ENCODE data around the gene ARHGAP11B. TPM values are rescaled to one million over a fixed set of nuclear protein-coding genes. Genes with fewer than 3 reads are reported as not detected.
"Not testable (repeated sequence)": the region's sequence is repeated elsewhere in the genome, so short reads cannot be mapped to it uniquely, and the experiment has no call there.

The ARHGAP11B gene

DNA sequence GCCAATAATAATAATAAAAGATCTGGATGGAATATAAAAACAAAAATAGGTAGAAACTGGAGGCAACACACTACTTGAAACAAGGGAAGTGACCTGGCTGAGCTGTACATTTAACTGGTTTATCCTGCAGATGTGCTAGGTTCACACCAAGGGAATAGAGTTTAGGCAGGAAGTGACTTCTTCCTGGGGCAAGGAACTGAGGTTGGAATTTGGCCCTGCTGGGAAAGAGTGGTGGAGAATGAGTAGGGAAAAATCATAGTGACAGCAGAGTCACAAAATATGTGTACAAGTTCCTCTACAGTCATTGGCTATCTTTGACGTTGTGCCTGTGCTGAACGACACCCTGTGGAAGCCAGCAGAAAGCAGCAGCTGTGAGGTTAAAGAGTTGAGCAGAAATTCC is 44.1 kb downstream of the ARHGAP11B start:
- TF ChIP-seq POLR2A (IDR thresholded peaks at IDR 0.05), result no peak
- intact Hi-C loops (cut with DNase I; ENCODE audit: low total_unique reads), result no loop called here
- WGBS, 2 donors, result 72 to 73% methylated on average over 2 of the region's 2 CpGs
- no peak for DNase-seq (ENCODE audit: low spot score in 2 of 2)
- no peak overlapping the region for H3K4me3 ChIP-seq (ENCODE audit: low read depth, poor library complexity, severe bottlenecking)

DNA sequence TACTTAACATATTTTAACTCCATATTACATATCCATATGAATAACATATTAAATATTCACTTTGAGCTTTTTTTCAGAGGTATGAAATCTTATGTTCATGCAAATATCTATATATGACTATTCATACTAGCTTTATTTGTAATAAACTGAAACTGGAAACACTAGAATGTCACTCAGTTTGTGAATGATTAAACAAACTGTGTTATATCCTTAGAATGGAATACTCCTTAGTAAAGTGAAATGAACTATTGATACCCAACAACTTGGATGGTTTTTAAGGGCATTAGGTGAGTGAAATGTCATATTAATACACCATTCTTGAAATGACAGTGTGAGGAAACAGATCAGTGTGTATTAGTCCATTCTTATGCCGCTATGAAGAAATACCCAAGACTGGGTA is 45.4 kb downstream of the ARHGAP11B start:
- 100% methylated on average over 1 of the region's 1 CpG for WGBS, 2 donors
- intact Hi-C loops (cut with DNase I; ENCODE audit: low total_unique reads), result no loop called here

DNA sequence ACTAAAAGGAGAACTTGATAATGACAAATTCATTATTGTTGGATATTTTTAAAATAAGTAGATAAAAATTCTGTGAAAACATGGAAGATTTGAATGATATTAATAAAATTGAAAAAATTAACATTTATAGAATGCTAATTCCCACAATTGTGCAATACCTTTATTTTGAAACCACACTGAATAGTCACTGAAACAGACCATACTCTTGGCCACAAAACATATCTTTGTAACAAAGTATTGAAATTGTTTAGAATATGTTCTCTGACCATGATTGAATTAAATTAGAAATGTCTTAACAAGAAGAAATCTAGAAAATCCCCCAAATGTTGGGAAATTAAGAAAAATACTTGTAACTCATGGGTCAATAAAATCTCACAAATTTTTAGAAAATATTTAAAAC is 49.2 kb downstream of the ARHGAP11B start:
- TF ChIP-seq, protein P1, sequence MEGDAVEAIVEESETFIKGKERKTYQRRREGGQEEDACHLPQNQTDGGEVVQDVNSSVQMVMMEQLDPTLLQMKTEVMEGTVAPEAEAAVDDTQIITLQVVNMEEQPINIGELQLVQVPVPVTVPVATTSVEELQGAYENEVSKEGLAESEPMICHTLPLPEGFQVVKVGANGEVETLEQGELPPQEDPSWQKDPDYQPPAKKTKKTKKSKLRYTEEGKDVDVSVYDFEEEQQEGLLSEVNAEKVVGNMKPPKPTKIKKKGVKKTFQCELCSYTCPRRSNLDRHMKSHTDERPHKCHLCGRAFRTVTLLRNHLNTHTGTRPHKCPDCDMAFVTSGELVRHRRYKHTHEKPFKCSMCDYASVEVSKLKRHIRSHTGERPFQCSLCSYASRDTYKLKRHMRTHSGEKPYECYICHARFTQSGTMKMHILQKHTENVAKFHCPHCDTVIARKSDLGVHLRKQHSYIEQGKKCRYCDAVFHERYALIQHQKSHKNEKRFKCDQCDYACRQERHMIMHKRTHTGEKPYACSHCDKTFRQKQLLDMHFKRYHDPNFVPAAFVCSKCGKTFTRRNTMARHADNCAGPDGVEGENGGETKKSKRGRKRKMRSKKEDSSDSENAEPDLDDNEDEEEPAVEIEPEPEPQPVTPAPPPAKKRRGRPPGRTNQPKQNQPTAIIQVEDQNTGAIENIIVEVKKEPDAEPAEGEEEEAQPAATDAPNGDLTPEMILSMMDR (IDR thresholded peaks at IDR 0.05), result no peak
- no peak for TF ChIP-seq POLR2A (IDR thresholded peaks at IDR 0.05)
- intact Hi-C loops (cut with DNase I; ENCODE audit: low total_unique reads), result no loop called here
- no peak for DNase-seq (ENCODE audit: low spot score in 2 of 2)
- H3K4me3 ChIP-seq (ENCODE audit: low read depth, poor library complexity, severe bottlenecking), result no peak overlapping the region

More for the DNA sequence above, 45.4 kb downstream of the ARHGAP11B start:
- TF ChIP-seq, protein P1 (IDR thresholded peaks at IDR 0.05), result no peak
- no peak for TF ChIP-seq POLR2A (IDR thresholded peaks at IDR 0.05)
- DNase-seq (ENCODE audit: low spot score in 2 of 2), result no peak
- H3K4me3 ChIP-seq (ENCODE audit: low read depth, poor library complexity, severe bottlenecking), result no peak overlapping the region

DNA sequence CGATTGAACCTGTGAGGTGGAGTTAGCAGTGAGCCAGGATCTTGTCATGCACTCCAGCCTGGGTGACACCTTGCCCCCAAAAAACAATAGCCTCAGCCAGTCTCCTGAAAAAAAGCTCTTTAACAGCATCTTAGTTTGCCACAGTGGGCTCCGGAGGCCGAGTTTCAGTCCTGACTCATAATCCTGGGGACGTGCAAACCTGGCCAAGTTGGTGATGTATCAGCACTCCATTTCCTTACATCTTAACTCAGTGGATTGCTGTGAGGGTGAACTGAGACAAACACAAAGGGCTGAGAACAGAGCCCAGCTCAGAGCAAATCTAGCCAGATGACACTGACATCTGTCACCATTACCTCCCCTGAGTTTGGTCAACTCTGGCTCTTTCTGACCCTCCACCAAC is 50.0 kb downstream of the ARHGAP11B start:
- H3K4me3 ChIP-seq (ENCODE audit: low read depth, poor library complexity, severe bottlenecking); intact Hi-C loops (cut with DNase I; ENCODE audit: low total_unique reads); DNase-seq (ENCODE audit: low spot score in 2 of 2): not testable (repeated sequence)
- WGBS, 2 donors, result 94 to 100% methylated on average over 4 of the region's 4 CpGs

DNA sequence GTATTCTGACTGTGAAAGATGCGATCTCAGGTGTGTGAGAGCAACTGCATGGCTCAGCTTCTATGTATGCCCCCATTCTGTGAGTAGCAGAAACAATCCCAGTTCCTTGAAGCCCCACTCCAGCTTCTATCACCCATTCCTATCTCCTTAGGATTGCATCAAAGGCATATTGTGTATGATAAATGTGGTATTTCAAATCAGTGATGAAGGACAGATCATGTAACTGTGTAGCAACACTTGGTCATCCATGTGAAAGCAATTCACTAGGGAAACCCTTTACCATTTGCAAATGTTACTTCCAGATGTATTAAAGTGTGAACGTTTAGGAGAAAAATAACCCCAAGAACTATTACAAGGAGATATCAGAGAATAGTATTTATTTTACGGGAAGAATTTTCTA is 55.1 kb downstream of the ARHGAP11B start:
- intact Hi-C loops (cut with DNase I; ENCODE audit: low total_unique reads); DNase-seq (ENCODE audit: low spot score in 2 of 2); H3K4me3 ChIP-seq (ENCODE audit: low read depth, poor library complexity, severe bottlenecking): not testable (repeated sequence)
- WGBS, 2 donors, result 72 to 74% methylated on average over 3 of the region's 3 CpGs

DNA sequence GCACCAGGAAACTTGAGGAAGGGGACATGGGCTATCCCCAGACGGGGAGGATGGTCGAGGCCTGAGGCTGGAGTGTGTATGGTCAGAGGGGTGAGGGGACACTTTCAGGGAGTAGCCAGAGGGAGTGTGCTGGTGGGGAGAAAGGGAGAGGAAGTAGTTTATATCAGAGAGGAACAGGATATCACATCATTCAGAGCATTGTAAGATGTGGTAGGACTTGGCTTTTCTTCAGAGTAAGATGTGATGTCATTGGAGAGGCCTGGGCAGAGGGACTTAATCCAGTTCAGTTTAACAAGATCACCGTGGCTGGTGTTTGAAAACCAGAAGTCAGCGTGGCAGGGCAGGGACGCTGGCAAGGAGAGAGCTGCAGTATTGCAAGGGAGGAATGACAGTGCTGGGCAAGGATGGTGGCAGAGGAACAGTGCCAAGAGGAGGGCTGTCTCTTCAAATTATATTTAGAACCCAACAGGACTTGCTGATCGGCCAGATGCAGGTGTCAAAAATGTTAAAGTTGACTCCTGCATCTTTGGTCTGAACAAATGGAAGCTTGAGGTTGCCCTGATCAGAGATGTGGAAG is 59.9 kb downstream of the ARHGAP11B start:
- intact Hi-C loops (cut with DNase I; ENCODE audit: low total_unique reads); DNase-seq (ENCODE audit: low spot score in 2 of 2); H3K4me3 ChIP-seq (ENCODE audit: low read depth, poor library complexity, severe bottlenecking): not testable (repeated sequence)
- 45 to 47% methylated on average over 6 of the region's 6 CpGs for WGBS, 2 donors

DNA sequence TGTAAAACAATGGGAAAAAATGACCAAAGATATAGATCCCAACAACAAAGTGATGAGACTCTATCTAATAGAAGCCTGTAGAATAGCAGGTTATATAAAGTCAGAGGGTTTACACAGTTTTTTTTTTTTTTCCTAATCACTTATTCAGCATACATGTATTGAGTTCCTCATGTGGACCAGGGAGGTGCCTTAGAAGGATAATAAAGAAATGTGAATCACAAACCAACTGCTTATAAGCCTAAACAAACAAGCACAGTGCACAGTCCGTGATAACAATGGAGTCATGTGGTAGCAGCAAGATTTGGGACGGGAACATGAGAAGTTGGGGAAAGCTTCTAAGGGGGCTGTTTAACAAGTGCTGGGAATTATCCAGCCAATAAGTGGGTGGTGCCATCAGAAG is 60.7 kb downstream of the ARHGAP11B start:
- intact Hi-C loops (cut with DNase I; ENCODE audit: low total_unique reads); H3K4me3 ChIP-seq (ENCODE audit: low read depth, poor library complexity, severe bottlenecking); DNase-seq (ENCODE audit: low spot score in 2 of 2): not testable (repeated sequence)
- WGBS, 2 donors, result 62 to 65% methylated on average over 2 of the region's 2 CpGs

Other genes starting within 250 kb of the ARHGAP11B start
- 1 to 10 TPM in 1 of 4 donors, under 1 TPM in 3; 0.11 to 5.0 (median 0.54) TPM for gene CHRFAM7A, start 232.6 kb upstream of the ARHGAP11B start, total RNA-seq
- 1 to 10 TPM in 3 of 4 donors, under 1 TPM in 1; 0.91 to 4.6 (median 1.9) TPM for gene GOLGA8R, start 211.9 kb upstream of the ARHGAP11B start, total RNA-seq
- 1 to 10 TPM in 1 of 4 donors, under 1 TPM in 3; 0.13 to 1.3 (median 0.56) TPM for gene GOLGA8Q, start 74.1 kb upstream of the ARHGAP11B start, total RNA-seq
- under 1 TPM; 0.17 to 0.88 (median 0.48) TPM for gene GOLGA8H, start 22.1 kb upstream of the ARHGAP11B start, total RNA-seq

All from lower leg skin (tissue), 4 donors.